Mesothelial cell of epicardium (in vitro differentiated cells): ENCODE data around the gene ASIC5. TPM values are rescaled to one million over a fixed set of nuclear protein-coding genes. Genes with fewer than 3 reads are reported as not detected.

Experiments
- DNase-seq, 2 experiments: peaks; one replicate each; pipeline ENCODE4 v3.0.0; 2021; ENCODE audit warnings: low spot score in 2 of 2; ENCODE audit not compliant: unreplicated experiment in 2 of 2
- H3K27ac Mint-ChIP-seq: 2 replicates; pipeline ENCODE4 v1.8.0; 2021; ENCODE audit warnings: mixed read lengths
- H3K27me3 Mint-ChIP-seq: 2 replicates; pipeline ENCODE4 v1.8.0; 2021; ENCODE audit warnings: low read depth, mixed read lengths
- H3K36me3 Mint-ChIP-seq: 2 replicates; pipeline ENCODE4 v1.8.0; 2021; ENCODE audit warnings: mixed read lengths
- H3K4me1 Mint-ChIP-seq: 2 replicates; pipeline ENCODE4 v1.8.0; 2021; ENCODE audit warnings: mixed read lengths
- H3K4me3 Mint-ChIP-seq: 2 replicates; pipeline ENCODE4 v1.8.0; 2021; ENCODE audit warnings: mild to moderate bottlenecking, moderate library complexity, mixed read lengths
- H3K9me3 Mint-ChIP-seq: 2 replicates; pipeline ENCODE4 v1.8.0; 2021; ENCODE audit warnings: mixed read lengths
- total RNA-seq: library from RNA; stranded (reverse); gene quantifications from 3 replicates; pipeline ENCODE4 v1.2.1, GENCODE V29; 2021
- TF ChIP-seq, protein P1 (sequence below): fragments of 200-600 bp; sonication (generic); IDR thresholded peaks from one replicate; pipeline ENCODE4 v1.5.0; 2021; ENCODE audit warnings: antibody characterized with exemption; ENCODE audit not compliant: unreplicated experiment

Gene ASIC5
- total RNA-seq, 1 donor from 2014 or later = not detected

DNA sequence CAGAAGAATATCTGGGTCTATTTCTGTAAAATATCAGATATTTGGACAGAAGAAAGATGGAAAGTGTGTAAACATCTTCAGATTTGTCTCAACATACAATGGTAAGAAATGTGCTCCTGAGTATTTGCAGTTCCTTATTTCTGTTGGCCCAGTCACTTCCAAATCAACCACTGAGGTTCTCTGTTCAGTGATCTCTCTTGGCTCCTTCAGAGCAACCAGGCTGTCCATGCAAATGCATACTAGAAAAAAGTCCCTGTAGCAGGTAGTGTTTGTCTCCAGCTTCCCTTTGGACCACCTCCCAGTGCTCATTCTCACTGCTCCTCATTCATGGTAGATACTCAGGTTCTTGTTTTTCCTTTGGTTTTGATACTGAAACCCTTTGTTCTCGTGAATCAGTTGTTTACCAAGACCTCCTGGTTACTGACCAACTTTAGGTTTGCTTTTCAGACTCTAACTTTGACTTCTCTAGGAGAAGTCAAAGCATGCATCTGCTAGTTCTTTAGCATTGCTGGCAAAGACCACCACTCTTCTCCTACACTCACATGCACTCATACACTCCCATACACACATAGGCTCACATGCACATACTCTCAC, 28.8 kb downstream of the ASIC5 start:
- H3K27me3 Mint-ChIP-seq = no peaks in the 10 kb centered on the region
- peaks cover 7% of the 10 kb centered on the region for H3K4me1 Mint-ChIP-seq
- no peak overlapping the region for H3K4me3 Mint-ChIP-seq
- no peaks in the 10 kb centered on the region for H3K36me3 Mint-ChIP-seq
- H3K9me3 Mint-ChIP-seq = peaks cover 12% of the 10 kb centered on the region
- H3K27ac Mint-ChIP-seq = no peak overlapping the region
- no peak for DNase-seq
- TF ChIP-seq, protein P1, sequence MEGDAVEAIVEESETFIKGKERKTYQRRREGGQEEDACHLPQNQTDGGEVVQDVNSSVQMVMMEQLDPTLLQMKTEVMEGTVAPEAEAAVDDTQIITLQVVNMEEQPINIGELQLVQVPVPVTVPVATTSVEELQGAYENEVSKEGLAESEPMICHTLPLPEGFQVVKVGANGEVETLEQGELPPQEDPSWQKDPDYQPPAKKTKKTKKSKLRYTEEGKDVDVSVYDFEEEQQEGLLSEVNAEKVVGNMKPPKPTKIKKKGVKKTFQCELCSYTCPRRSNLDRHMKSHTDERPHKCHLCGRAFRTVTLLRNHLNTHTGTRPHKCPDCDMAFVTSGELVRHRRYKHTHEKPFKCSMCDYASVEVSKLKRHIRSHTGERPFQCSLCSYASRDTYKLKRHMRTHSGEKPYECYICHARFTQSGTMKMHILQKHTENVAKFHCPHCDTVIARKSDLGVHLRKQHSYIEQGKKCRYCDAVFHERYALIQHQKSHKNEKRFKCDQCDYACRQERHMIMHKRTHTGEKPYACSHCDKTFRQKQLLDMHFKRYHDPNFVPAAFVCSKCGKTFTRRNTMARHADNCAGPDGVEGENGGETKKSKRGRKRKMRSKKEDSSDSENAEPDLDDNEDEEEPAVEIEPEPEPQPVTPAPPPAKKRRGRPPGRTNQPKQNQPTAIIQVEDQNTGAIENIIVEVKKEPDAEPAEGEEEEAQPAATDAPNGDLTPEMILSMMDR = no peak

DNA sequence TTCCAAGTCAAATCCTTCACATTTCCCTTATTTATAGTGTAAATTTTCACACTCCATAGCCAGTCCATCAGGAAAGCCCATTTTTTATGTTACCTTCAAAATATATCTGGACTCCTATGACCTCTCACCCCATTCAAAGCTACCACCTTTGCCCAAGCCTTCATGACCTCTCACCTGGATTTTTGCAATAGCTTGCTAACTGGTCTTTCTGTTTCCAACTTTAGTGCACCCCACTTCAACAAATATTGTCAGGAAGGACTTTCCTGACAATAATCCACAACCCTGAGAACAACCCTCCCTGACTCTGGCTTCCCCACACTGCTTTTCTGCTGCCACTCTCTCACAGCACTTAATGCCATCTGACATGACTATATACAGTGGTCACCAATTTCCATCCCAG, 33.4 kb downstream of the ASIC5 start:
- no peak for DNase-seq
- Mint-ChIP-seq H3K36me3 (no peaks in the 10 kb centered on the region), H3K4me3 (no peak overlapping the region), H3K4me1 (no peaks in the 10 kb centered on the region), H3K27ac (no peak overlapping the region), H3K9me3 (peaks cover 4% of the 10 kb centered on the region), H3K27me3 (no peaks in the 10 kb centered on the region)
- TF ChIP-seq, protein P1 = no peak

DNA sequence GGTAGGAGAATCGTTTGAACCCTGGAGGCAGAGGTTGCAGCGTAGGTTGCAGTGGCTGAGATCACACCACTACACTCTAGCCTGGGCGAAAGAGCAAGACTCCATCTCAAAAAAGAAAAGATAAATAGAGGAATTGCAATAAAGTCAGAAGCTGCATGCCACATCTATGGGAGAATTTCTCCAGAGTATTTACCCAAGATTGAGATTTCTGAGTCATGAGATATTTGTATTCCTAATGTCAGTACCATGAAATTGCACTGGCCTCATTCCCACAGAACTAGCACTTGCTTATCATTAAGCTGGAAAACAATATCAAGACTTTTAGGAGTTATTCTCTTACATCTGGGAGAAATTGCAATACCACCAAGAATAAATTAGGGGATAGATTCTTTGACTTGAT, 37.4 kb downstream of the ASIC5 start:
- no peaks in the 10 kb centered on the region for H3K36me3 Mint-ChIP-seq
- no peak overlapping the region for H3K27ac Mint-ChIP-seq
- H3K9me3 Mint-ChIP-seq = peaks cover 10% of the 10 kb centered on the region
- no peak for DNase-seq
- TF ChIP-seq, protein P1 = no peak
- H3K27me3 Mint-ChIP-seq = no peaks in the 10 kb centered on the region
- H3K4me3 Mint-ChIP-seq = no peak overlapping the region
- no peaks in the 10 kb centered on the region for H3K4me1 Mint-ChIP-seq

DNA sequence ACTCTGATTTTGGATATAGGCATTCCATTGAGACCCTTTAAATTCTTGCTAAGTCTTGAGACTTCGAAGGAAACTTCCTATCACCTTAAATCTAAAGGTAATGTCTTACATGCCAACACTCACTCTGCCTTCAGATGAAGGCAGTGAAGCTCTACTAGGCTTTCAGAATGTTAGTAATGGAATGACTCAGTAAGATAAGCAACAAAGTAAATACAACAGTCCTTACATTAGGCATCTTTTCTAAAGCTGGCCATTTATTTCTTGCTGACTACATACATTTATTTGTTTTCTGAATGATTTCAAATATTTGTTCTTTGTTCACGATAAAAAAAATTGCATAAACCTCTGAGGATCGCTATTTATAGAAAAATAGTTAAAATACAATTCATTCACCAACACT, 43.5 kb downstream of the ASIC5 start:
- Mint-ChIP-seq H3K4me1 (peaks cover 3% of the 10 kb centered on the region), H3K36me3 (no peaks in the 10 kb centered on the region), H3K9me3 (peaks cover 10% of the 10 kb centered on the region), H3K4me3 (no peak overlapping the region), H3K27ac (no peak overlapping the region), H3K27me3 (no peaks in the 10 kb centered on the region)
- no peak for DNase-seq
- TF ChIP-seq, protein P1 = no peak

DNA sequence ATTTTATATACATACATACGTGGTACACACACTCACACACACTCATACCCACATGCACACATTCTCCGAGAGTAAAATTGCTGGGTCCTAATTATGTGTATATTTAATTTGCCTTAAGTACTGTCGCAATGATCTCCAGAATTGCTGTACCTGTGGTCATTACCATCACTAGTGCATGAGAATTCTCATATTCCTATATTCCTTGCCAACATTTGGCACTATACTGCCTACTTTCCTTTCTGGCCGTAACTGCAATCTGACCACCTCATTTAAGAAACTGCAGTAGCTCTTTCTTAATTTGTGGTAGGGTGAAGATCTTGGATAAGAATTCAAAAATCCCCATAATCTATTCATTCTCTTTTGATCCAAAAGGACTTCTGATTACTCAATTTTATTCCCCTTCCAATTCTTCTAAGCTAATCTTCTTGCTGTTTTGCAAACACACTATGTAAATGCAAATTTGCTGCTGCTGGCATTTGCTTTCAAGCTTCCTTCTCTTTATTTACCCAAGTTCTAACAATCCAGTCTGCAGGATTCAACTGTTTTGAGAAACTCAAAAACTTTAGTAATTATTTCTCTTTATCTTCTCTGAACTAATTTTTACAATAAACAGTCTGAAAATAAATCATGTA, 45.1 kb downstream of the ASIC5 start:
- no peaks in the 10 kb centered on the region for H3K9me3 Mint-ChIP-seq
- H3K4me3 Mint-ChIP-seq = no peak overlapping the region
- no peak for DNase-seq
- H3K27ac Mint-ChIP-seq = no peak overlapping the region
- no peaks in the 10 kb centered on the region for H3K36me3 Mint-ChIP-seq
- H3K27me3 Mint-ChIP-seq = no peaks in the 10 kb centered on the region
- H3K4me1 Mint-ChIP-seq = peaks cover 3% of the 10 kb centered on the region
- TF ChIP-seq, protein P1 = no peak
